Neural progenitor cell (in vitro differentiated cells): Measurements from ENCODE around the gene TKFC. TPM values are rescaled to one million over a fixed set of nuclear protein-coding genes. Genes with fewer than 3 reads are reported as not detected.

Experiments
- DNase-seq: peaks from one replicate; pipeline ENCODE4 v3.0.0-alpha.2; 2016; ENCODE audit warnings: low spot score
- H2AFZ ChIP-seq: fragments of 200-600 bp; sonication (generic); replicated peaks from 2 replicates; pipeline ENCODE4 v1.6.1; 2016; ENCODE audit warnings: antibody characterized with exemption
- H3F3A ChIP-seq: fragments of 200-600 bp; sonication (generic); 2 replicates; pipeline ENCODE4 v1.6.1; 2016; ENCODE audit warnings: antibody characterized with exemption, low read depth
- H3K27ac ChIP-seq: fragments of 200-600 bp; sonication (generic); 2 replicates; pipeline ENCODE4 v1.5.1; 2016; ENCODE audit warnings: mild to moderate bottlenecking
- H3K27me3 ChIP-seq: fragments of 200-600 bp; sonication (generic); 2 replicates; pipeline ENCODE4 v1.6.1; 2016; ENCODE audit warnings: mild to moderate bottlenecking, moderate library complexity
- H3K36me3 ChIP-seq: fragments of 200-600 bp; sonication (generic); 2 replicates; pipeline ENCODE4 v1.5.1; 2016
- H3K4me1 ChIP-seq: fragments of 200-600 bp; sonication (generic); 2 replicates; pipeline ENCODE4 v1.6.1; 2016; ENCODE audit warnings: mixed run types
- H3K4me2 ChIP-seq: fragments of 200-600 bp; sonication (generic); 2 replicates; pipeline ENCODE4 v1.6.1; 2016
- H3K4me3 ChIP-seq: fragments of 200-600 bp; sonication (generic); 2 replicates; pipeline ENCODE4 v1.5.1; 2016
- H3K79me2 ChIP-seq: fragments of 200-600 bp; sonication (generic); 2 replicates; pipeline ENCODE4 v1.6.1; 2016; ENCODE audit warnings: low read depth
- H3K9ac ChIP-seq: fragments of 200-600 bp; sonication (generic); 2 replicates; pipeline ENCODE4 v1.6.1; 2016
- H3K9me3 ChIP-seq: fragments of 200-600 bp; sonication (generic); 2 replicates; pipeline ENCODE4 v1.5.1; 2016; ENCODE audit warnings: low read depth
- H4K20me1 ChIP-seq: fragments of 200-600 bp; sonication (generic); 2 replicates; pipeline ENCODE4 v1.6.1; 2016; ENCODE audit warnings: low read depth
- H3K27ac Mint-ChIP-seq: 3 replicates; pipeline ENCODE4 v1.8.0; 2021; ENCODE audit warnings: mixed read lengths
- H3K27me3 Mint-ChIP-seq: 2 replicates; pipeline ENCODE4 v1.8.0; 2022; ENCODE audit warnings: low read depth, mild to moderate bottlenecking, inconsistent platforms, moderate library complexity, mixed read lengths; ENCODE audit not compliant: insufficient read depth
- H3K36me3 Mint-ChIP-seq: 3 replicates; pipeline ENCODE4 v1.8.0; 2021; ENCODE audit warnings: mixed read lengths
- H3K4me1 Mint-ChIP-seq: 3 replicates; pipeline ENCODE4 v1.8.0; 2021; ENCODE audit warnings: mixed read lengths
- H3K4me3 Mint-ChIP-seq: 3 replicates; pipeline ENCODE4 v1.8.0; 2021; ENCODE audit warnings: mild to moderate bottlenecking, moderate library complexity, mixed read lengths
- H3K9me3 Mint-ChIP-seq: 3 replicates; pipeline ENCODE4 v1.8.0; 2020; ENCODE audit warnings: mixed read lengths
- CTCF ChIP-seq: fragments of 200-600 bp; sonication (generic); IDR thresholded peaks from 2 replicates; pipeline ENCODE4 v1.5.1; 2017; ENCODE audit warnings: antibody characterized with exemption, mild to moderate bottlenecking
- EZH2 ChIP-seq: fragments of 200-600 bp; sonication (generic); IDR thresholded peaks from 2 replicates; pipeline ENCODE4 v1.6.1; 2017; ENCODE audit warnings: antibody characterized with exemption, mild to moderate bottlenecking, moderate library complexity
- EZH2phosphoT487 ChIP-seq: fragments of 200-600 bp; sonication (generic); IDR thresholded peaks from 2 replicates; pipeline ENCODE4 v1.6.1; 2017; ENCODE audit warnings: antibody characterized with exemption
- total RNA-seq: library from RNA; depleted of rRNA; stranded (reverse); fragments of >200 nt; gene quantifications from 2 replicates; pipeline ENCODE4 v1.2.3, GENCODE V29; 2015; ENCODE audit warnings: low replicate concordance

TKFC gene
- total RNA-seq, 1 donor from 2014 or later, result 27.3 TPM

GRCh38 chr11:61359516-61359915 lies 26.5 kb downstream of the TKFC start:
- Histone ChIP-seq H3K4me3 (no peak overlapping the region), H3K4me1 (peaks cover 10% of the 10 kb centered on the region), H3F3A (peaks cover 13% of the 10 kb centered on the region), H3K9ac (no peak overlapping the region), H2AFZ (no peak overlapping the region), H3K4me2 (no peak overlapping the region), H3K27me3 (no peaks in the 10 kb centered on the region), H4K20me1 (no peaks in the 10 kb centered on the region), H3K36me3 (no peaks in the 10 kb centered on the region), H3K79me2 (peaks cover 44% of the 10 kb centered on the region), H3K9me3 (no peaks in the 10 kb centered on the region), H3K27ac (no peak overlapping the region)
- Mint-ChIP-seq H3K36me3 (peaks cover 9% of the 10 kb centered on the region), H3K9me3 (no peaks in the 10 kb centered on the region), H3K27ac (no peak overlapping the region), H3K4me3 (peak overlapping the region; percentile 99), H3K27me3 (peaks cover 6% of the 10 kb centered on the region), H3K4me1 (peaks cover 31% of the 10 kb centered on the region)
- no peak for DNase-seq
- TF ChIP-seq CTCF, result no peak
- no peak for TF ChIP-seq EZH2phosphoT487
- no peak for TF ChIP-seq EZH2

- Histone ChIP-seq H2AFZ (peak overlapping the region; percentile 83), H3K4me2 (peak overlapping the region; percentile 92), H3K36me3 (peaks cover 10% of the 10 kb centered on the region), H3K4me3 (peak overlapping the region; percentile 90), H3K4me1 (peaks cover 10% of the 10 kb centered on the region), H3K9ac (peak overlapping the region; percentile 96), H3K27me3 (no peaks in the 10 kb centered on the region), H3K27ac (peak overlapping the region; percentile 99), H3K79me2 (peaks cover 44% of the 10 kb centered on the region), H4K20me1 (no peaks in the 10 kb centered on the region), H3F3A (peaks cover 13% of the 10 kb centered on the region), H3K9me3 (no peaks in the 10 kb centered on the region)
- H3K4me3 Mint-ChIP-seq, result peak overlapping the region; percentile 99
- H3K9me3 Mint-ChIP-seq, result no peaks in the 10 kb centered on the region
- H3K4me1 Mint-ChIP-seq, result peaks cover 31% of the 10 kb centered on the region
- peak overlapping the region; percentile 99 for H3K27ac Mint-ChIP-seq
- no peak for TF ChIP-seq CTCF
- no peak for TF ChIP-seq EZH2
- TF ChIP-seq EZH2phosphoT487, result no peak
- DNase-seq, result no peak
- peaks cover 9% of the 10 kb centered on the region for H3K36me3 Mint-ChIP-seq
- H3K27me3 Mint-ChIP-seq, result peaks cover 4% of the 10 kb centered on the region
Observed at GRCh38 chr11:61361237-61361740, 28.3 kb downstream of the TKFC start.

- H3K4me1 Mint-ChIP-seq, result peaks cover 31% of the 10 kb centered on the region
- peak within 1 kb of the TSS; percentile 99 for H3K27ac Mint-ChIP-seq
- H4K20me1 ChIP-seq, result no peaks in the 10 kb centered on the region
- no peaks in the 10 kb centered on the region for H3K9me3 Mint-ChIP-seq
- peak within 1 kb of the TSS; percentile 99 for H3K27ac ChIP-seq
- H3K4me2 ChIP-seq, result peak within 1 kb of the TSS; percentile 92
- H3K4me3 ChIP-seq, result peak within 1 kb of the TSS; percentile 90
- H3K36me3 Mint-ChIP-seq, result peaks cover 7% of the 10 kb centered on the region
- H3K27me3 ChIP-seq, result no peaks in the 10 kb centered on the region
- H3K4me1 ChIP-seq, result peaks cover 10% of the 10 kb centered on the region
- DNase-seq, result peak; percentile 96
- H3K79me2 ChIP-seq, result peaks cover 44% of the 10 kb centered on the region
- no peaks in the 10 kb centered on the region for H3K9me3 ChIP-seq
- peaks cover 10% of the 10 kb centered on the region for H3K36me3 ChIP-seq
- H3F3A ChIP-seq, result peaks cover 13% of the 10 kb centered on the region
- H2AFZ ChIP-seq, result peak within 1 kb of the TSS; percentile 83
- H3K4me3 Mint-ChIP-seq, result peak within 1 kb of the TSS; percentile 99
- no peak for TF ChIP-seq EZH2phosphoT487
- TF ChIP-seq CTCF, result no peak
- peak; percentile 46 for TF ChIP-seq EZH2
- H3K9ac ChIP-seq, result peak within 1 kb of the TSS; percentile 96
- H3K27me3 Mint-ChIP-seq, result peaks cover 4% of the 10 kb centered on the region
Observed at GRCh38 chr11:61361741-61362541, 28.9 kb downstream of the TKFC start, which contains the start of the genes CYB561A3 and TMEM138. Gene CYB561A3 (minus strand): TSS chr11:61361882. CDS start chr11:61356713, 5,169 bp downstream. Gene TMEM138 (plus strand): TSS chr11:61362374. CDS start chr11:61364391, 2,017 bp downstream.
